HepG2 (cell line): ENCODE data around the gene LENEP. TPM values are rescaled to one million over a fixed set of nuclear protein-coding genes. Genes with fewer than 3 reads are reported as not detected.

ENCODE experiments used
- ARID2 ChIP-seq: sonication (generic); formaldehyde crosslinking; IDR thresholded peaks from 2 replicates; pipeline ENCODE4 v1.8.1; 2022; ENCODE audit warnings: mild to moderate bottlenecking, missing genetic modification reagents, borderline replicate concordance
- ATF7-NPFF ChIP-seq: sonication (generic); formaldehyde crosslinking; IDR thresholded peaks from 2 replicates; pipeline ENCODE4 v1.8.1; 2023; ENCODE audit warnings: mild to moderate bottlenecking, low read depth, missing genetic modification reagents, moderate library complexity
- DMAP1 ChIP-seq: IDR thresholded peaks from 2 replicates; pipeline ENCODE4 v1.6.1; 2016
- ETV5 ChIP-seq: IDR thresholded peaks from 2 replicates; pipeline ENCODE4 v1.6.1; 2018; ENCODE audit warnings: missing biosample characterization, missing genetic modification reagents, inconsistent platforms, borderline replicate concordance
- FOXO1 ChIP-seq: sonication (generic); formaldehyde crosslinking; IDR thresholded peaks from 2 replicates; pipeline ENCODE4 v1.4.0; 2020; ENCODE audit warnings: missing genetic modification reagents
- HES4 ChIP-seq: sonication (generic); formaldehyde crosslinking; IDR thresholded peaks from 2 replicates; pipeline ENCODE4 v1.9.0; 2021; ENCODE audit warnings: mild to moderate bottlenecking, missing genetic modification reagents, borderline replicate concordance
- HHEX ChIP-seq: IDR thresholded peaks from 2 replicates; pipeline ENCODE4 v1.6.1; 2016; ENCODE audit warnings: control low read depth
- HNF1B ChIP-seq: sonication (generic); formaldehyde crosslinking; IDR thresholded peaks from 2 replicates; pipeline ENCODE4 v1.5.1; 2020; ENCODE audit warnings: mild to moderate bottlenecking, moderate library complexity, missing genetic modification reagents
- HOXA3 ChIP-seq: sonication (generic); formaldehyde crosslinking; IDR thresholded peaks from 2 replicates; pipeline ENCODE4 v1.5.0; 2020; ENCODE audit warnings: missing genetic modification reagents
- JARID2 ChIP-seq: sonication (generic); formaldehyde crosslinking; IDR thresholded peaks from 2 replicates; pipeline ENCODE4 v1.8.1; 2023; ENCODE audit warnings: missing genetic modification reagents, inconsistent platforms; ENCODE audit not compliant: insufficient replicate concordance
- KDM1A ChIP-seq: IDR thresholded peaks from 2 replicates; pipeline ENCODE4 v1.6.1; 2016; ENCODE audit warnings: missing compliant biosample characterization
- MEF2D ChIP-seq: sonication (generic); formaldehyde crosslinking; IDR thresholded peaks from 2 replicates; pipeline ENCODE4 v1.5.1; 2020; ENCODE audit warnings: mild to moderate bottlenecking, missing genetic modification reagents
- MEIS1 ChIP-seq: sonication (generic); formaldehyde crosslinking; IDR thresholded peaks from 2 replicates; pipeline ENCODE4 v1.9.0; 2021; ENCODE audit warnings: mild to moderate bottlenecking, missing genetic modification reagents, moderate library complexity, borderline replicate concordance
- MTF1 ChIP-seq: sonication (generic); formaldehyde crosslinking; IDR thresholded peaks from 2 replicates; pipeline ENCODE4 v1.5.0; 2020; ENCODE audit warnings: missing genetic modification reagents
- POLR2A ChIP-seq, 2 experiments: IDR thresholded peaks; 2 replicates each; pipeline ENCODE4 v1.6.1; 2011; ENCODE audit warnings: low read depth in 2 of 2, low read length in 2 of 2, mild to moderate bottlenecking in 1 of 2, moderate library complexity in 1 of 2; ENCODE audit not compliant: insufficient read depth in 1 of 2
- RBM39 ChIP-seq: fragments of 200-400 bp; formaldehyde crosslinking; IDR thresholded peaks from one replicate; pipeline ENCODE4 v1.6.1; 2018; ENCODE audit warnings: antibody characterized with exemption, mild to moderate bottlenecking, low read depth, low read length; ENCODE audit not compliant: poor library complexity, severe bottlenecking
- SALL2 ChIP-seq: sonication (generic); formaldehyde crosslinking; IDR thresholded peaks from 2 replicates; pipeline ENCODE4 v1.8.1; 2023; ENCODE audit warnings: mild to moderate bottlenecking, missing genetic modification reagents, inconsistent platforms
- SCMH1 ChIP-seq: sonication (generic); formaldehyde crosslinking; IDR thresholded peaks from 2 replicates; pipeline ENCODE4 v1.9.0; 2021; ENCODE audit warnings: missing genetic modification reagents, mild to moderate bottlenecking, borderline replicate concordance
- STAT5B ChIP-seq: sonication (generic); formaldehyde crosslinking; IDR thresholded peaks from 2 replicates; pipeline ENCODE4 v1.4.0; 2020; ENCODE audit warnings: missing genetic modification reagents
- ZFY ChIP-seq: sonication (generic); formaldehyde crosslinking; IDR thresholded peaks from 2 replicates; pipeline ENCODE4 v1.4.0; 2020; ENCODE audit warnings: missing genetic modification reagents
- ZNF232 ChIP-seq: sonication (generic); formaldehyde crosslinking; IDR thresholded peaks from 2 replicates; pipeline ENCODE4 v1.4.0; 2020; ENCODE audit warnings: missing genetic modification reagents, borderline replicate concordance
- ZNF337 ChIP-seq: sonication (generic); formaldehyde crosslinking; IDR thresholded peaks from 2 replicates; pipeline ENCODE4 v1.5.1; 2020; ENCODE audit warnings: missing genetic modification reagents, low read depth, mild to moderate bottlenecking, borderline replicate concordance
- ZNF580 ChIP-seq: IDR thresholded peaks from 2 replicates; pipeline ENCODE4 v1.6.1; 2016; ENCODE audit warnings: low read depth, borderline replicate concordance
- ZNF761 ChIP-seq: sonication (generic); formaldehyde crosslinking; conservative IDR thresholded peaks from 2 replicates; pipeline ENCODE4 v1.4.0; 2020; ENCODE audit warnings: mild to moderate bottlenecking, missing genetic modification reagents
- ZNF782 ChIP-seq: sonication (generic); formaldehyde crosslinking; IDR thresholded peaks from 2 replicates; pipeline ENCODE4 v1.4.0; 2020; ENCODE audit warnings: missing genetic modification reagents, mild to moderate bottlenecking, borderline replicate concordance
- polyA plus RNA-seq, 8 experiments: library from polyadenylated mRNA; depleted of rRNA in 3 of 8; stranded (reverse) in 7 of 8; unstranded in 1 of 8; fragments of >200 nt; fragmentation: Illumina TruSeq in 4 of 8; extraction: Trizol in 4 of 8; gene quantifications; 2 replicates each; pipeline versions ENCODE4 v1.2.1 to v1.2.3, GENCODE V29; 2011 to 2016; ENCODE audit warnings: low read depth in 4 of 8, missing spikeins in 1 of 8, mixed read lengths in 1 of 8; ENCODE audit not compliant: insufficient read depth in 1 of 8
- total RNA-seq, 5 experiments: library from RNA; depleted of rRNA; stranded (reverse); fragments of >200 nt; fragmentation: Illumina TruSeq; extraction: Trizol; gene quantifications; 2 replicates each; pipeline ENCODE4 v1.2.3, GENCODE V29; 2016; ENCODE audit warnings: low read depth in 1 of 5

The LENEP gene
- total and polyA plus RNA-seq, 2 of the 13 experiments (the other 11 are each of a cell fraction or from before 2014, with no cell fraction given): 0.29 TPM; not detected in 1

DNA sequence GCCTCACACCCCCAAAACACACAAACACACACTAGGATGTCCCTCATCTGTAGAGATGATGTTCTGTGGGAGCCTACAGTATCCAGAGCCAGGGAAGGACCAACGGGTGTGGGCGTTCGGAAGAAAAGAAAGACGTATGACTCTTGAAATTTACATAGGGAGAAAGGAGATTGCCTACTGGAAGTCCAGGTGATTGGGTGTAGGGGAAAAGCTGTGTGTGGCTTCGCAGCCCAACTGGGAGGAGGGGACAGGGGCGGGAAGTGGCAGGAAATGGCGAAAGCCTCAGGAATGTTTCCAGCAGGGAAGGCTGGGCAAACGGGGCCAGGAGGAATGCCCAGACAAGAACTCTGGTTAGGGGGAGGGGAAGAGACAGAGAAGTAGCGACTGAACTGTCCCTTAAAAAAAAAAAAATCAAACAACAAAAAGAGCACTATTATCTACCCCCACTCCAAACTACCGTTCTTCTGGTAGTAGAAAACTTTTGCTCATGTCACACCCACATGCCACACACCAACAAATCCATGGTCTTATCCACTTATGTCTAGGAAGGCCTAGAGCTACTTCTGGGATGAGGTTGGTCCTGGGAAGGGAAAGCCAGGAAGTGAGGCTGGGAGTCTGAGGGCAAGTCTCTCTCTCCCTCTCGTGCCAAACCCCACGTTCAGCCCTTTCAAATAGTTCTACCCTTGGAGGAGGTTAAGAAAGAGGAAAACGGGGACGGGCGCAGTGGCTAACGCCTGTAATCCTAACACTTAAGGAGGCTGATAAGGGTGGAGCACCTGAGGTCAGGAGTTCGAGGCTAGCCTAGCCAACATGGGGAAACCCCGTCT lies 20.7 kb upstream of the LENEP start (continued):
- TF ChIP-seq HOXA3 (CRISPR knock-in tag) (peak; percentile 80), MEIS1 (CRISPR knock-in tag) (no peak), MTF1 (CRISPR knock-in tag) (no peak), DMAP1 (CRISPR knock-in tag) (peak; percentile 78), ZNF761 (CRISPR knock-in tag) (no peak), MEF2D (CRISPR knock-in tag) (peak; percentile 52; the same call in 1 of the 2 replicates), ETV5 (CRISPR knock-in tag) (peak; percentile 94), HHEX (no peak), FOXO1 (CRISPR knock-in tag) (no peak), STAT5B (CRISPR knock-in tag) (no peak), ATF7-NPFF (CRISPR knock-in tag) (no peak), ZNF232 (CRISPR knock-in tag) (peak; percentile 65; the same call in 1 of the 2 replicates), HNF1B (CRISPR knock-in tag) (peak; percentile 83), JARID2 (CRISPR knock-in tag) (no peak), ZFY (CRISPR knock-in tag) (peak; percentile 39), POLR2A (IDR thresholded peaks at IDR 0.05; ENCODE audit: insufficient read depth in 1 of 2, low read depth in 2 of 2, low read length in 2 of 2) (peak; percentile 60 to 69; a peak in 3 of 4 replicates), RBM39 (no peak), ZNF337 (no peak), SALL2 (CRISPR knock-in tag) (no peak), HES4 (CRISPR knock-in tag) (no peak), ARID2 (no peak), KDM1A (0 out of 2 replicates have a peak, but pooled peaks have one; percentile 6), SCMH1 (CRISPR knock-in tag) (no peak), ZNF580 (CRISPR knock-in tag) (peak; percentile 45; the same call in 1 of the 2 replicates), ZNF782 (CRISPR knock-in tag) (no peak; the same call in 1 of the 2 replicates)
